Lower leg skin (tissue), 4 donors: Measurements from ENCODE around the gene FN3K. TPM values are rescaled to one million over a fixed set of nuclear protein-coding genes. Genes with fewer than 3 reads are reported as not detected.

Experiments
- DNase-seq, 2 donors: peaks; one replicate each; pipeline ENCODE4 v3.0.0-alpha.2; 2019; ENCODE audit warnings: low spot score in 2 of 2
- H3K4me3 ChIP-seq: fragments of 200-600 bp; sonication (generic); 2 replicates; pipeline ENCODE4 v1.5.1; 2017; ENCODE audit warnings: mild to moderate bottlenecking, low read depth; ENCODE audit not compliant: poor library complexity, severe bottlenecking
- POLR2A ChIP-seq, 2 donors: fragments of 450-650 bp; IDR thresholded peaks; one replicate each; pipeline ENCODE4 v1.6.1; 2016 to 2017; ENCODE audit warnings: antibody characterized with exemption in 2 of 2, mild to moderate bottlenecking in 1 of 2, moderate library complexity in 1 of 2
- WGBS, 2 donors: methylation state at CpG; one replicate each; pipeline ENCODE4 v1.1.5; 2018; 5-methylcytosine and 5-hydroxymethylcytosine counted together
- intact Hi-C: fragments of 100-400 bp; cut with DNase I; formaldehyde crosslinking; loops from one replicate; pipeline ENCODE4 v1.15.0; 2023; ENCODE audit warnings: low total_unique reads
- total RNA-seq, 4 donors: library from RNA; depleted of rRNA; stranded (reverse); fragments of >200 nt; gene quantifications; one replicate each; pipeline ENCODE4 v1.1.0, GENCODE V29; 2016
- TF ChIP-seq, protein P1 (sequence below), 3 donors: fragments of 450-650 bp; IDR thresholded peaks; one replicate each; pipeline ENCODE4 v1.5.1; 2016; ENCODE audit warnings: antibody characterized with exemption in 3 of 3, mild to moderate bottlenecking in 3 of 3, moderate library complexity in 2 of 3

FN3K gene
- total RNA-seq, 4 donors from 2014 or later = 1.4 to 4.8 (median 3.3) TPM

- intact Hi-C loops = no loop called here
- 88 to 95% methylated on average over 11 to 18 of the region's 18 CpGs for WGBS, 2 donors
- no peak overlapping the region for H3K4me3 ChIP-seq
- TF ChIP-seq, protein P1, sequence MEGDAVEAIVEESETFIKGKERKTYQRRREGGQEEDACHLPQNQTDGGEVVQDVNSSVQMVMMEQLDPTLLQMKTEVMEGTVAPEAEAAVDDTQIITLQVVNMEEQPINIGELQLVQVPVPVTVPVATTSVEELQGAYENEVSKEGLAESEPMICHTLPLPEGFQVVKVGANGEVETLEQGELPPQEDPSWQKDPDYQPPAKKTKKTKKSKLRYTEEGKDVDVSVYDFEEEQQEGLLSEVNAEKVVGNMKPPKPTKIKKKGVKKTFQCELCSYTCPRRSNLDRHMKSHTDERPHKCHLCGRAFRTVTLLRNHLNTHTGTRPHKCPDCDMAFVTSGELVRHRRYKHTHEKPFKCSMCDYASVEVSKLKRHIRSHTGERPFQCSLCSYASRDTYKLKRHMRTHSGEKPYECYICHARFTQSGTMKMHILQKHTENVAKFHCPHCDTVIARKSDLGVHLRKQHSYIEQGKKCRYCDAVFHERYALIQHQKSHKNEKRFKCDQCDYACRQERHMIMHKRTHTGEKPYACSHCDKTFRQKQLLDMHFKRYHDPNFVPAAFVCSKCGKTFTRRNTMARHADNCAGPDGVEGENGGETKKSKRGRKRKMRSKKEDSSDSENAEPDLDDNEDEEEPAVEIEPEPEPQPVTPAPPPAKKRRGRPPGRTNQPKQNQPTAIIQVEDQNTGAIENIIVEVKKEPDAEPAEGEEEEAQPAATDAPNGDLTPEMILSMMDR (IDR thresholded peaks at IDR 0.05) = no peak
- no peak for DNase-seq
These were observed 29.7 kb upstream of the FN3K start for GRCh38 chr17:82705756-82706155.

DNA sequence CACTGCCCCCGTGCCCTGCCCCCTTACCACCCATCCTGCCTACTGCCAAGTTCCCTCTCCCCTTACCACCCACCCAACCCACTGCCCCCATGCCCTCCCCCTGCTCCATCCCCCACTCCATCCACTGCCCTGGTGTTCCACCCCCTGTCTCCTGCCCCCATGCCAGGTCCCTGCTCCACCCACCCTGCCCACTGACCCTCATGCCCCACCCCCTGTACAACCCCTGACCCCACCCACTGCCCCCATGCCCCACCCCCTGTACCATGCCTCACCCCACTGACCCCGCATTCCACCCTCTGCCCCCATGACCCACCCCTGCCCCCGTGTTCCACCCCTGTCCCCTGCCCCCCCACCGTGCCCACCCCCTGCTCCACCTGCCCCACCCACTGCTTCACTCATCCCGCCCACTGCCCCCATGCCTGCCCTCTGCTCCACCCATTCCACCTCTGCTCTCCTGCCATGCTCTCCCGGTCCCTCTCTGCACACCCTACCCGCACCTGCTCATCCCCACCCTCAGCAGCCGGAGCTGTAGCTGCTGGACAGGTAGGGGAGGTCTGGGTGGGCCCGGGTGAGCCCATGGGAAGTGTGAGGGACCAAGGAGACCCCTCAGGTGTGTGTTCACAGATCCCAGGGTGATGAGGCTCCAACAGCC lies 26.3 kb upstream of the FN3K start:
- H3K4me3 ChIP-seq = no peak overlapping the region
- no peak for DNase-seq
- WGBS, 2 donors = 39 to 56% methylated on average over 3 to 4 of the region's 9 CpGs
- no peak for TF ChIP-seq POLR2A (IDR thresholded peaks at IDR 0.05)
- TF ChIP-seq, protein P1 (IDR thresholded peaks at IDR 0.05) = no peak
- intact Hi-C loops = no loop called here

- H3K4me3 ChIP-seq = no peak overlapping the region
- intact Hi-C loops = no loop called here
- no peak for DNase-seq
- TF ChIP-seq, protein P1 (IDR thresholded peaks at IDR 0.05) = no peak
- no peak for TF ChIP-seq POLR2A (IDR thresholded peaks at IDR 0.05)
- 85 to 90% methylated on average over 25 of the region's 25 CpGs for WGBS, 2 donors
These were observed 25.5 kb upstream of the FN3K start for GRCh38 chr17:82709676-82710498.

DNA sequence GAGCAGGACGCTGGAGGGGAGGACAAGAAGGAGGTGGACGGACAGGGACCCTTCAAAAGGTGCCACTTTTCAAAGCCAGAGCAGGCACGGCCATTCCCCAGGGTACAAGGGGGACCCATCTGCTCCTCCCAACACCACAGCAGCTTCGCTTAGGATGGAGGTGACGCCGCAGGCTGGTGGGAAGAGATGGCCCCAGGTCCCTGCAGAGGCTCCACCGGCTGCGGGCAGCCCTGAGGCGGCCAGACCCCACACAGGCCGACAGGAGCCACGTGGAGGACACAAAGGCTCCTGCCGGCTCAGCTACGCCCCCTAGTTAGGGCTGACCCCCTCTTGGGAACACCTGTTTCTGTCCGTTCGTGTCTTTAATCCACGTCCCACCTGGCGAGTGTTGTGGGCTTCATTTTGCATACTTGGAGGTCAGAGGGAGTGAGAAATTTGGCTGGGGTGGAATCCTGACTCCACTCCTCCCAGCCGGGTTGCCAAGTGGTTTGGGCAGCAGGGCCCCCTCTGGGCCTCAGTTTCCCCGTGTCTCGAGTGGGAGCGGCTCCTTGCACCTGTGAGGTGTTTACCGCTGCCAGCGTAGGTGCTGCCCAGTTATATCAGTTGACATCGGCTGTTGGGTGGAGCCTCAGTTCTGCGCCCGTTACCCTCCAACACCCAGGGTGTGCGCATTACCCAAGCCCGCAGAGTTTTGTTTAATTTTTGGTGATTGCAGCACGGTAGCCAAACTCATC lies 24.7 kb upstream of the FN3K start:
- intact Hi-C loops = no loop called here
- TF ChIP-seq, protein P1 (IDR thresholded peaks at IDR 0.05) = no peak
- TF ChIP-seq POLR2A (IDR thresholded peaks at IDR 0.05) = no peak
- H3K4me3 ChIP-seq = no peak overlapping the region
- DNase-seq = no peak
- 75 to 80% methylated on average over 28 to 29 of the region's 29 CpGs for WGBS, 2 donors

- TF ChIP-seq POLR2A (IDR thresholded peaks at IDR 0.05) = no peak
- TF ChIP-seq, protein P1 (IDR thresholded peaks at IDR 0.05) = no peak
- WGBS, 2 donors = 88 to 89% methylated on average over 32 of the region's 35 CpGs
- no peak overlapping the region for H3K4me3 ChIP-seq
- DNase-seq = no peak
- intact Hi-C loops = no loop called here
These were observed 22.2 kb upstream of the FN3K start for GRCh38 chr17:82713071-82713723.
